HCT116 (cell line): Measurements from ENCODE around the gene PCARE.

Experiments used
- EZH2phosphoT487 ChIP-seq: fragments of 200-600 bp; IDR thresholded peaks from 2 replicates; pipeline ENCODE4 v1.6.1; 2018; ENCODE audit warnings: antibody characterized with exemption, borderline replicate concordance
- SIN3A ChIP-seq: IDR thresholded peaks from 2 replicates; pipeline ENCODE4 v1.6.1; 2012; ENCODE audit warnings: low read depth
- TF ChIP-seq, protein P1 (sequence below), 3 experiments: fragments of 200-600 bp in 1 of 3; sonication (generic) in 1 of 3; IDR thresholded peaks in 2 of 3; conservative IDR thresholded peaks in 1 of 3; 2 replicates each; pipeline ENCODE4 v1.5.1; 2012 to 2017; ENCODE audit warnings: low read depth in 2 of 3, low read length in 2 of 3, antibody characterized with exemption in 1 of 3, borderline replicate concordance in 1 of 3, control low read depth in 1 of 3, mild to moderate bottlenecking in 1 of 3, mixed read lengths in 1 of 3, mixed run types in 1 of 3, moderate library complexity in 1 of 3; ENCODE audit not compliant: insufficient read depth in 1 of 3
- TF ChIP-seq, protein P2 (sequence below): IDR thresholded peaks from 2 replicates; pipeline ENCODE4 v1.6.1; 2012

DNA sequence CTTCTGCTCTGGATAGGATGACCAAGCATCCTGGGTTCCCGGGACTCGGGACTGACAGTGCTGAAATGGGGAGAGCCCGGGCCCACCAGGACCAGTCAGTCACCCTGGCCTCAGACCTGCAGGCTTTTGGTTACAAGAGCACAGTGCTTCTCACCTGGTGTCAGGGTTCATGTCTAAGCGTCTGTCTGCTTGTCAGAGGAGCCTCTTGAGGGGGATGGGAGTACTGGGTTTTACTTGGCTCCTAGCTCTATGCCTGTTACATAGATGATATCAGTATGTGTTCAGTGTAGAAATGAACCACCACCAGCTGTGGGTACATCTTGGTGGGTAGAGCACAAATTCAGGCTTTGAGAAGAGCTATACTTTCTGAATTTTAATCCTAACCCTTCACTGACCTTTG is 29.9 kb downstream of the PCARE start:
- TF ChIP-seq, protein P1, sequence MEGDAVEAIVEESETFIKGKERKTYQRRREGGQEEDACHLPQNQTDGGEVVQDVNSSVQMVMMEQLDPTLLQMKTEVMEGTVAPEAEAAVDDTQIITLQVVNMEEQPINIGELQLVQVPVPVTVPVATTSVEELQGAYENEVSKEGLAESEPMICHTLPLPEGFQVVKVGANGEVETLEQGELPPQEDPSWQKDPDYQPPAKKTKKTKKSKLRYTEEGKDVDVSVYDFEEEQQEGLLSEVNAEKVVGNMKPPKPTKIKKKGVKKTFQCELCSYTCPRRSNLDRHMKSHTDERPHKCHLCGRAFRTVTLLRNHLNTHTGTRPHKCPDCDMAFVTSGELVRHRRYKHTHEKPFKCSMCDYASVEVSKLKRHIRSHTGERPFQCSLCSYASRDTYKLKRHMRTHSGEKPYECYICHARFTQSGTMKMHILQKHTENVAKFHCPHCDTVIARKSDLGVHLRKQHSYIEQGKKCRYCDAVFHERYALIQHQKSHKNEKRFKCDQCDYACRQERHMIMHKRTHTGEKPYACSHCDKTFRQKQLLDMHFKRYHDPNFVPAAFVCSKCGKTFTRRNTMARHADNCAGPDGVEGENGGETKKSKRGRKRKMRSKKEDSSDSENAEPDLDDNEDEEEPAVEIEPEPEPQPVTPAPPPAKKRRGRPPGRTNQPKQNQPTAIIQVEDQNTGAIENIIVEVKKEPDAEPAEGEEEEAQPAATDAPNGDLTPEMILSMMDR (IDR thresholded peaks at IDR 0.05 in 2 of 3, conservative IDR thresholded peaks at IDR 0.05 in 1 of 3; ENCODE audit: borderline replicate concordance in 1 of 3, insufficient read depth in 1 of 3, low read depth in 2 of 3, low read length in 2 of 3) = no peak
- TF ChIP-seq SIN3A = no peak
- TF ChIP-seq, protein P2, sequence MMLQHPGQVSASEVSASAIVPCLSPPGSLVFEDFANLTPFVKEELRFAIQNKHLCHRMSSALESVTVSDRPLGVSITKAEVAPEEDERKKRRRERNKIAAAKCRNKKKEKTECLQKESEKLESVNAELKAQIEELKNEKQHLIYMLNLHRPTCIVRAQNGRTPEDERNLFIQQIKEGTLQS = no peak
- no peak for TF ChIP-seq EZH2phosphoT487
